ENCODE data around the gene BST1. TPM values are rescaled to one million over a fixed set of nuclear protein-coding genes. Genes with fewer than 3 reads are reported as not detected.
A peak's percentile ranks its signal among the peaks of the same experiment; 100 is the strongest.

BST1 gene
- total and polyA plus RNA-seq, 10 of the 15 experiments (the other 5 are each of a cell fraction or from before 2014, with no cell fraction given): 0.04 to 0.42 (median 0.11) TPM; not detected in 1

- no peak; the same call in 1 of the 2 replicates for TF ChIP-seq BMI1 (IDR thresholded peaks at IDR 0.05; ENCODE audit: borderline replicate concordance)
- TF ChIP-seq CHD2 (IDR thresholded peaks at IDR 0.05; ENCODE audit: borderline replicate concordance, low read depth, low read length): no peak
- no peak for TF ChIP-seq POLR2AphosphoS5 (IDR thresholded peaks at IDR 0.05; ENCODE audit: low read length)
- TF ChIP-seq RCOR1 (conservative IDR thresholded peaks at IDR 0.05; ENCODE audit: low read depth, low read length): no peak
- no peak for TF ChIP-seq HSF1 (IDR thresholded peaks at IDR 0.05; ENCODE audit: low read depth, low read length)
- TF ChIP-seq SMAD5 (IDR thresholded peaks at IDR 0.05; ENCODE audit: low read depth): no peak
- no peak for TF ChIP-seq ASH2L (IDR thresholded peaks at IDR 0.05; ENCODE audit: borderline replicate concordance, low read depth)
- TF ChIP-seq CHD4 (IDR thresholded peaks at IDR 0.05): no peak
- no peak for TF ChIP-seq HCFC1 (IDR thresholded peaks at IDR 0.05; ENCODE audit: low read length)
- no peak for TF ChIP-seq KDM1A (IDR thresholded peaks at IDR 0.05; ENCODE audit: borderline replicate concordance)
- TF ChIP-seq REST (IDR thresholded peaks at IDR 0.05; ENCODE audit: low read depth, low read length): no peak
- no peak for TF ChIP-seq ZNF24 (IDR thresholded peaks at IDR 0.05)
- TF ChIP-seq WRNIP1 (IDR thresholded peaks at IDR 0.05; ENCODE audit: borderline replicate concordance, low read depth, low read length): no peak
- peak; percentile 30 to 46; a peak in 2 of 4 replicates for TF ChIP-seq BHLHE40 (IDR thresholded peaks at IDR 0.05; ENCODE audit: borderline replicate concordance in 1 of 2, low read depth in 2 of 2, low read length in 1 of 2)
- no peak for TF ChIP-seq SPI1 (IDR thresholded peaks at IDR 0.05; ENCODE audit: borderline replicate concordance, insufficient read depth, low read depth, low read length)
- peak; percentile 70 to 74; a peak in 2 of 4 replicates for TF ChIP-seq EP300 (IDR thresholded peaks at IDR 0.05; ENCODE audit: borderline replicate concordance in 1 of 2, control insufficient read depth in 1 of 2, low read depth in 2 of 2, low read length in 2 of 2)
- peak; percentile 80 for TF ChIP-seq RUNX3 (IDR thresholded peaks at IDR 0.05; ENCODE audit: low read length)
- TF ChIP-seq E2F4 (IDR thresholded peaks at IDR 0.05; ENCODE audit: low read depth, low read length): no peak
- no peak for TF ChIP-seq SIX5 (IDR thresholded peaks at IDR 0.05; ENCODE audit: low read depth, low read length, severe bottlenecking)
- peak in 1 of 2 experiments; percentile 73; a peak in 1 of 4 replicates for TF ChIP-seq ETV6 (conservative IDR thresholded peaks at IDR 0.05 in 1 of 2, IDR thresholded peaks at IDR 0.05 in 1 of 2; ENCODE audit: borderline replicate concordance in 1 of 2, low read depth in 1 of 2)
- TF ChIP-seq CBFB (IDR thresholded peaks at IDR 0.05; ENCODE audit: low read depth): no peak
- no peak for TF ChIP-seq TARDBP (IDR thresholded peaks at IDR 0.05; ENCODE audit: borderline replicate concordance)
- TF ChIP-seq MXI1 (IDR thresholded peaks at IDR 0.05; ENCODE audit: low read depth, low read length): no peak
- no peak for TF ChIP-seq CBX3 (IDR thresholded peaks at IDR 0.05; ENCODE audit: borderline replicate concordance, low read depth)
- no peak for TF ChIP-seq ZNF274 (IDR thresholded peaks at IDR 0.05; ENCODE audit: insufficient read depth, insufficient read length)
These were observed 68.6 kb downstream of the BST1 start (continued) for GRCh38 chr4:15771216-15772058.
